Measurements from ENCODE around the gene ELMO2.

The ELMO2 gene

DNA sequence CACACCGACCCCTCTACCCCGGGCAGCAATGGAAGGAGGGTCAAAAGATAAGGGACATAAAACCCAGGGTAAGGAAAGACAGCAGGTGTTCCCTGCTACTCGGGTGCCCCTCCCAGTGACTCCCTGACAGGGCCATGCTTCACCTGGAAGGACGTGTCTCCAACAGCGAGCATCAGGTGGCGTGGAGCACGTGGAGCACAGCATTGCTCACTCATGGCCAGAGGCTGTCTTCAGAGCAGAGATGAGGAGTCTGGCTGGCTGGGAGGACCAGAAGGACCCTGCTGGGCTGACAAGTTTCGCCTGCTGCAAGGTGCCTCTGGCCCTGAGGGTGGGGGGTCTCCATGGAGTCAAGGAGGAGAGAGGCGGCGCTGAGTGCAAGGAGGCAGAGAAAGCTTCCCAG, 82.9 kb downstream of the ELMO2 start:
- no peak overlapping the region for H3K27ac ChIP-seq
- no peaks in the 10 kb centered on the region for H3K79me2 ChIP-seq (ENCODE audit: insufficient read depth, low read depth)
- H3K9ac ChIP-seq: no peak overlapping the region
- no peaks in the 10 kb centered on the region for H3K4me1 ChIP-seq (ENCODE audit: low read depth, poor library complexity, severe bottlenecking)
- no peaks in the 10 kb centered on the region for H4K20me1 ChIP-seq (ENCODE audit: insufficient read depth)
- no peak overlapping the region for H2AFZ ChIP-seq (ENCODE audit: low read depth)
- no peak overlapping the region for H3K4me2 ChIP-seq
- H3K36me3 ChIP-seq (ENCODE audit: insufficient read depth): no peaks in the 10 kb centered on the region
- TF ChIP-seq, protein P1, sequence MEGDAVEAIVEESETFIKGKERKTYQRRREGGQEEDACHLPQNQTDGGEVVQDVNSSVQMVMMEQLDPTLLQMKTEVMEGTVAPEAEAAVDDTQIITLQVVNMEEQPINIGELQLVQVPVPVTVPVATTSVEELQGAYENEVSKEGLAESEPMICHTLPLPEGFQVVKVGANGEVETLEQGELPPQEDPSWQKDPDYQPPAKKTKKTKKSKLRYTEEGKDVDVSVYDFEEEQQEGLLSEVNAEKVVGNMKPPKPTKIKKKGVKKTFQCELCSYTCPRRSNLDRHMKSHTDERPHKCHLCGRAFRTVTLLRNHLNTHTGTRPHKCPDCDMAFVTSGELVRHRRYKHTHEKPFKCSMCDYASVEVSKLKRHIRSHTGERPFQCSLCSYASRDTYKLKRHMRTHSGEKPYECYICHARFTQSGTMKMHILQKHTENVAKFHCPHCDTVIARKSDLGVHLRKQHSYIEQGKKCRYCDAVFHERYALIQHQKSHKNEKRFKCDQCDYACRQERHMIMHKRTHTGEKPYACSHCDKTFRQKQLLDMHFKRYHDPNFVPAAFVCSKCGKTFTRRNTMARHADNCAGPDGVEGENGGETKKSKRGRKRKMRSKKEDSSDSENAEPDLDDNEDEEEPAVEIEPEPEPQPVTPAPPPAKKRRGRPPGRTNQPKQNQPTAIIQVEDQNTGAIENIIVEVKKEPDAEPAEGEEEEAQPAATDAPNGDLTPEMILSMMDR (conservative IDR thresholded peaks at IDR 0.05; ENCODE audit: low read depth, low read length): no peak
- peaks cover 74% of the 10 kb centered on the region for H3K27me3 ChIP-seq (ENCODE audit: insufficient read depth, low read depth)
- H3K4me3 ChIP-seq (IDR thresholded peaks at IDR 0.05; ENCODE audit: insufficient read depth, low read depth, low read length): no peak overlapping the region

DNA sequence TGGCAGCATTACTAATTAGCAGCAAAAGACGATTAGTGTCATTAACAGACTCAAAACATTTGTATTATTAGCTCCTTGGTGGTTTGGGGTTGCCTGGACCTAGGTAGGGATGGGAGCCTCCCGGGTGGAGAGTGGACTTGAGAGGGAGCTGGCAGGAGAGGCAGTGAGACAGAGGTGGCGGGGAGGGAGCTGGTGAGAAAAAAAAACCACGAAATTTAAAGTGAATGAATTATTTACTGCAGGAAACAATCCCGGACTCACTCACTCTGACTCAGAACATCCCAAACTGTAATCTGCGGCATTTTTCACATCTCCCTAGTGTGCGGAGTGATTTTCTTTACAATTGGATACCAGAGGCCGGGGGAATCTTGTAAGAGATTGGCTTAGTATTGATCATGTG, 83.8 kb downstream of the ELMO2 start:
- Histone ChIP-seq H3K4me3 (IDR thresholded peaks at IDR 0.05; ENCODE audit: insufficient read depth, low read depth, low read length) (no peak overlapping the region), H3K79me2 (ENCODE audit: insufficient read depth, low read depth) (no peaks in the 10 kb centered on the region), H3K4me2 (no peak overlapping the region), H2AFZ (ENCODE audit: low read depth) (no peak overlapping the region), H3K27ac (no peak overlapping the region), H4K20me1 (ENCODE audit: insufficient read depth) (no peaks in the 10 kb centered on the region), H3K27me3 (ENCODE audit: insufficient read depth, low read depth) (peaks cover 80% of the 10 kb centered on the region), H3K36me3 (ENCODE audit: insufficient read depth) (no peaks in the 10 kb centered on the region), H3K9ac (no peak overlapping the region), H3K4me1 (ENCODE audit: low read depth, poor library complexity, severe bottlenecking) (no peaks in the 10 kb centered on the region)
- TF ChIP-seq, protein P1 (conservative IDR thresholded peaks at IDR 0.05; ENCODE audit: low read depth, low read length): no peak

DNA sequence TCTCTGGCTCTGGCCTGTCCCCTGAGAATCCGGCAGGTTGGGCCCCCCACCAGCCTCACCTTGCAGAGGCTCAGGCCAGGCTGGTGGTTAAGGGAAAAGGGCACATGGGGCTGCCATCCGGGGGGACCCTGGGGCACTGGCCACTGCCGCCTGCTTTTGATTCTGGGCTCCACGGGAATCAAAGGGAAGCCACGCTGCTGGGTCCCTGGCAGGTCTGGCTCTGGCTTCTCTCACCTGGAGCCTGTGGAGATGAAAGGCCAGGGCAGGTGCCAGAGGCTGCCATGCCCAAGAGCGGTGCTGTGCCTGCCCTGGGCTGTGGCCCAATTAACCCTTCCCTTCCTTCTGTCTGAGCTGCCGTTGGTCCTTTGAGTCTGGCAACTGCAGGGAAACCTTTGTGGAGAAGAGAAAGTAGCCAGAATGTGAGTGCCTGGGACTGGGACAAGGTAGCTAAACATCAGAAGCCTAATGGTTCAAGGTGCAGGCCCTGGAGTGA, 88.7 kb downstream of the ELMO2 start:
- H3K4me3 ChIP-seq (IDR thresholded peaks at IDR 0.05; ENCODE audit: insufficient read depth, low read depth, low read length): no peak overlapping the region
- no peaks in the 10 kb centered on the region for H3K4me1 ChIP-seq (ENCODE audit: low read depth, poor library complexity, severe bottlenecking)
- H3K36me3 ChIP-seq (ENCODE audit: insufficient read depth): no peaks in the 10 kb centered on the region
- no peak overlapping the region for H3K27ac ChIP-seq
- H3K27me3 ChIP-seq (ENCODE audit: insufficient read depth, low read depth): peaks cover 87% of the 10 kb centered on the region
- TF ChIP-seq, protein P1 (conservative IDR thresholded peaks at IDR 0.05; ENCODE audit: low read depth, low read length): no peak
- H3K9ac ChIP-seq: no peak overlapping the region
- no peaks in the 10 kb centered on the region for H4K20me1 ChIP-seq (ENCODE audit: insufficient read depth)
- no peak overlapping the region for H3K4me2 ChIP-seq
- no peak overlapping the region for H2AFZ ChIP-seq (ENCODE audit: low read depth)
- no peaks in the 10 kb centered on the region for H3K79me2 ChIP-seq (ENCODE audit: insufficient read depth, low read depth)

DNA sequence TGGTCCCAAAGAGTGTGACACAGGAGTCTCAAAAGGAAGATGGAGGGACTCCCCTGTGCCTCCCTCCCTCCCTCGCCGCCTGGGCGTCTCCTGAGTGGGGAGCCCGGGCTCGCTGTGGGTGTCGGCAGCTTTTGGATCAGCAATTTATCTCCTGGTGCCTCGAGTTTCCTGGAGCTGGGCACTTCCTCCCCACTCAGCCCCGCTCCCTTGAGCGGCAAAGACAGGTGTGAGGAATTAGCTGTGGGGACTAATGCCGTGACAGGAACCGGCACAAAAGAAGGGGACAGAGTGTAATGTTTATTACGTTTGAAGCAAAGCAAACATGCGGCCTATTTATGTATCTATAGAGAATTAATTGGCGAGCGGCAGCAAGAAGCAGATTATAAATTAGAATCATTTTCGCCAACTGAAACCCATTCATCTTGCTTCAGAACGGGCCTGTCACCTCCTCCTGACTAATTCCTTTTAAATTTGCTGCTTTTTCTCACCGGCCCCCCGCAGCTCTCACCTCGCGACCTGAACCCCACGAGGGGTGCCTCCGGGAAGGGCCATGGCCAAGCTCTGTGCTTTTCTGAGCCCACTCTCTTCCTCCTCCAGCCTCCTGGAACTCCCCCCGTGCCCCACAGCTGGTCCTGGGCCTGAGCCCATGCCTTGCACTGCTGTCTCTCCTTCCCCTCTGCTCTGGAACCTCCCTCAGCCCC, 89.3 kb downstream of the ELMO2 start:
- H3K27ac ChIP-seq: no peak overlapping the region
- TF ChIP-seq, protein P1 (conservative IDR thresholded peaks at IDR 0.05; ENCODE audit: low read depth, low read length): no peak
- no peaks in the 10 kb centered on the region for H3K79me2 ChIP-seq (ENCODE audit: insufficient read depth, low read depth)
- H3K4me2 ChIP-seq: no peak overlapping the region
- H2AFZ ChIP-seq (ENCODE audit: low read depth): no peak overlapping the region
- H3K4me3 ChIP-seq (IDR thresholded peaks at IDR 0.05; ENCODE audit: insufficient read depth, low read depth, low read length): no peak overlapping the region
- H4K20me1 ChIP-seq (ENCODE audit: insufficient read depth): no peaks in the 10 kb centered on the region
- H3K9ac ChIP-seq: no peak overlapping the region
- H3K36me3 ChIP-seq (ENCODE audit: insufficient read depth): no peaks in the 10 kb centered on the region
- peaks cover 88% of the 10 kb centered on the region for H3K27me3 ChIP-seq (ENCODE audit: insufficient read depth, low read depth)
- no peaks in the 10 kb centered on the region for H3K4me1 ChIP-seq (ENCODE audit: low read depth, poor library complexity, severe bottlenecking)

Data from KMS-11 (cell line).